CD14-positive monocyte (primary cell): ENCODE measurements around the gene NOTO. TPM values are rescaled to one million over a fixed set of nuclear protein-coding genes. Genes with fewer than 3 reads are reported as not detected.
A peak's percentile ranks its signal among the peaks of the same experiment; 100 is the strongest.

Source experiments
- DNase-seq, 3 donors: peaks; one replicate each; pipeline ENCODE4 v3.0.0-alpha.2; 2011 to 2022
- H2AFZ ChIP-seq: 2 replicates; pipeline ENCODE4 v1.6.0; 2012; ENCODE audit warnings: mild to moderate bottlenecking, low read depth, low read length, inconsistent platforms; ENCODE audit not compliant: insufficient read depth, poor library complexity, severe bottlenecking
- H3K27ac ChIP-seq, 2 donors: 1 replicate in 1 of 2; 2 replicates in 1 of 2; pipeline ENCODE4 v1.5.1; 2012 to 2013; ENCODE audit warnings: low read length in 2 of 2, control low read depth in 1 of 2, inconsistent platforms in 1 of 2, low read depth in 1 of 2, mild to moderate bottlenecking in 1 of 2
- H3K27me3 ChIP-seq, 2 donors: one replicate each; pipeline versions ENCODE4 v1.6.0 to v1.6.1; 2011 to 2013; ENCODE audit warnings: low read length in 2 of 2; ENCODE audit not compliant: control insufficient read depth in 2 of 2, insufficient read depth in 2 of 2
- H3K36me3 ChIP-seq, 2 donors: replicated peaks in 1 of 2; 1 replicate in 1 of 2; 2 replicates in 1 of 2; pipeline versions ENCODE4 v1.5.1 to v1.6.1; 2012 to 2013; ENCODE audit warnings: low read length in 2 of 2, control low read depth in 1 of 2, inconsistent platforms in 1 of 2, mild to moderate bottlenecking in 1 of 2; ENCODE audit not compliant: insufficient read depth in 2 of 2, control insufficient read depth in 1 of 2
- H3K4me1 ChIP-seq, 2 donors: 1 replicate in 1 of 2; 2 replicates in 1 of 2; pipeline versions ENCODE4 v1.5.1 to v1.6.1; 2012 to 2013; ENCODE audit warnings: low read length in 2 of 2, control low read depth in 1 of 2, inconsistent platforms in 1 of 2, mild to moderate bottlenecking in 1 of 2, moderate library complexity in 1 of 2; ENCODE audit not compliant: insufficient read depth in 2 of 2, control insufficient read depth in 1 of 2
- H3K4me2 ChIP-seq: replicated peaks from 2 replicates; pipeline ENCODE3; 2012; ENCODE audit warnings: low read length, moderate library complexity, mild to moderate bottlenecking; ENCODE audit not compliant: poor library complexity, severe bottlenecking; ENCODE audit errors: extremely low read depth
- H3K4me3 ChIP-seq, 3 experiments: fragments of 200-600 bp in 1 of 3; sonication (generic) in 1 of 3; replicated peaks in 1 of 3; 1 replicate in 2 of 3; 2 replicates in 1 of 3; pipeline ENCODE4 v1.5.1; 2011 to 2013; ENCODE audit warnings: low read length in 3 of 3, mild to moderate bottlenecking in 3 of 3, control low read depth in 2 of 3, low read depth in 2 of 3, inconsistent platforms in 1 of 3, moderate library complexity in 1 of 3
- H3K79me2 ChIP-seq: 2 replicates; pipeline ENCODE4 v1.6.0; 2012; ENCODE audit warnings: mild to moderate bottlenecking, control low read depth, inconsistent platforms, low read length, moderate library complexity; ENCODE audit not compliant: insufficient read depth
- H3K9ac ChIP-seq: 2 replicates; pipeline ENCODE4 v1.6.0; 2017; ENCODE audit warnings: low read length, mild to moderate bottlenecking; ENCODE audit not compliant: insufficient read depth, poor library complexity, severe bottlenecking
- H3K9me3 ChIP-seq, 2 donors: replicated peaks in 1 of 2; 1 replicate in 1 of 2; 2 replicates in 1 of 2; pipeline versions ENCODE4 v1.5.1 to v1.6.1; 2012 to 2013; ENCODE audit warnings: low read length in 2 of 2, control low read depth in 1 of 2; ENCODE audit not compliant: control insufficient read depth in 1 of 2, insufficient read depth in 1 of 2
- H4K20me1 ChIP-seq: 2 replicates; pipeline ENCODE4 v1.6.0; 2012; ENCODE audit warnings: mild to moderate bottlenecking, low read length, control low read depth, moderate library complexity; ENCODE audit not compliant: insufficient read depth
- H3K27ac Mint-ChIP-seq, 7 donors: one replicate each; pipeline ENCODE4 v1.8.0; 2020; ENCODE audit warnings: mild to moderate bottlenecking in 7 of 7, mixed read lengths in 7 of 7, moderate library complexity in 6 of 7, inconsistent platforms in 2 of 7
- H3K27me3 Mint-ChIP-seq, 3 donors: one replicate each; pipeline ENCODE4 v1.8.0; 2021 to 2022; ENCODE audit warnings: low read depth in 3 of 3, mild to moderate bottlenecking in 3 of 3, mixed read lengths in 3 of 3, moderate library complexity in 3 of 3, inconsistent platforms in 1 of 3
- H3K36me3 Mint-ChIP-seq, 2 donors: one replicate each; pipeline ENCODE4 v1.8.0; 2020; ENCODE audit warnings: mixed read lengths in 2 of 2, inconsistent platforms in 1 of 2, mild to moderate bottlenecking in 1 of 2
- H3K4me1 Mint-ChIP-seq: one replicate; pipeline ENCODE4 v1.8.0; 2020; ENCODE audit warnings: mild to moderate bottlenecking, mixed read lengths
- H3K4me3 Mint-ChIP-seq, 2 donors: one replicate each; pipeline ENCODE4 v1.8.0; 2020; ENCODE audit warnings: mild to moderate bottlenecking in 2 of 2, mixed read lengths in 2 of 2, moderate library complexity in 1 of 2
- H3K9me3 Mint-ChIP-seq, 7 donors: one replicate each; pipeline ENCODE4 v1.8.0; 2020 to 2022; ENCODE audit warnings: mixed read lengths in 7 of 7, mild to moderate bottlenecking in 6 of 7, moderate library complexity in 6 of 7, inconsistent platforms in 2 of 7
- WGBS: methylation state at CpG from one replicate; pipeline ENCODE4 v1.1.5; 2013; ENCODE audit warnings: missing lambda C conversion rate; ENCODE audit not compliant: insufficient coverage; 5-methylcytosine and 5-hydroxymethylcytosine counted together
- intact Hi-C, 2 donors: fragments of 100-400 bp; cut with micrococcal nuclease; formaldehyde crosslinking; loops; one replicate each; pipeline versions ENCODE4 v1.15.0 to v1.15.1; 2023
- polyA plus RNA-seq, 3 donors: library from polyadenylated mRNA; depleted of rRNA in 1 of 3; unstranded in 2 of 3; stranded (reverse) in 1 of 3; fragments of 300-500 nt in 2 of 3; fragments of >200 nt in 1 of 3; fragmentation: Illumina TruSeq in 2 of 3; gene quantifications; 1 replicate in 2 of 3; 2 replicates in 1 of 3; pipeline ENCODE4 v1.2.3, GENCODE V29; 2012 to 2021
- TF ChIP-seq, protein P1 (sequence below): fragments of 200-600 bp; IDR thresholded peaks from one replicate; pipeline ENCODE4 v1.8.0; 2022; ENCODE audit warnings: antibody characterized with exemption, mild to moderate bottlenecking

NOTO gene
- polyA plus RNA-seq, 3 donors: not detected

DNA sequence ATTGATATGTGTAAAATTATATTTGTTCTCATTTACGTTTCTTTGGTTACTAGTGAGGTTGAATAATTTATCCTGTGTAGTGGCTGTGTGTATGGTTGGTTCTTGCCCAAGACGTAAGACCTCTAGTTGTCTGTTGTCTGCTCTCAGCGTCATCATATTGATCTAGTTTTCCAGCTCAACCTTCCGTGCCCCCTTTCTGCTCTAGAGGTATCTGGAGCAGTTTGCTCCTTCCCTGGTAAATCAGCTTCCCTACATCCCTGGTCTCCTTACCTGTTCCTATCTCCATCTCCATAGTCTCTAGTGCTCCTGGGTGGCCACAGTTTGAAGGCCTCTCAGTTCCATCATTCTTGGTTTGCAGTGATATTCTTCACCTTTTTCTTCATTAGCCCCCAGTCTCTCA is 12.9 kb downstream of the NOTO start:
- H3K4me2 ChIP-seq: no peak overlapping the region
- H3K4me3 Mint-ChIP-seq: no peak overlapping the region
- peaks cover 12% of the 10 kb centered on the region for H3K79me2 ChIP-seq
- H3K4me1 Mint-ChIP-seq: peaks cover 22% of the 10 kb centered on the region
- peaks cover 0 to 2% (median 0%) of the 10 kb centered on the region in 3 donors for H3K27me3 Mint-ChIP-seq
- H3K27me3 ChIP-seq: no peaks in the 10 kb centered on the region
- H2AFZ ChIP-seq: peak overlapping the region; percentile 99
- H4K20me1 ChIP-seq: no peaks in the 10 kb centered on the region
- no peaks in the 10 kb centered on the region for H3K9me3 Mint-ChIP-seq
- DNase-seq: no peak
- H3K9ac ChIP-seq: no peak overlapping the region
- H3K4me1 ChIP-seq: peaks cover 12 to 24% of the 10 kb centered on the region in 2 donors
- WGBS: 92% methylated on average over 3 of the region's 4 CpGs
- no peak overlapping the region for H3K27ac ChIP-seq
- no peak overlapping the region for H3K4me3 ChIP-seq
- intact Hi-C loops: loop anchor here in 1 of 2 donors (2.0 kb wide), 1 partner anchor 144 kb away; the partner anchor contains the start of gene SFXN5
- H3K27ac Mint-ChIP-seq: no peak overlapping the region
- H3K9me3 ChIP-seq: no peaks in the 10 kb centered on the region
- H3K36me3 ChIP-seq: no peaks in the 10 kb centered on the region
- TF ChIP-seq, protein P1, sequence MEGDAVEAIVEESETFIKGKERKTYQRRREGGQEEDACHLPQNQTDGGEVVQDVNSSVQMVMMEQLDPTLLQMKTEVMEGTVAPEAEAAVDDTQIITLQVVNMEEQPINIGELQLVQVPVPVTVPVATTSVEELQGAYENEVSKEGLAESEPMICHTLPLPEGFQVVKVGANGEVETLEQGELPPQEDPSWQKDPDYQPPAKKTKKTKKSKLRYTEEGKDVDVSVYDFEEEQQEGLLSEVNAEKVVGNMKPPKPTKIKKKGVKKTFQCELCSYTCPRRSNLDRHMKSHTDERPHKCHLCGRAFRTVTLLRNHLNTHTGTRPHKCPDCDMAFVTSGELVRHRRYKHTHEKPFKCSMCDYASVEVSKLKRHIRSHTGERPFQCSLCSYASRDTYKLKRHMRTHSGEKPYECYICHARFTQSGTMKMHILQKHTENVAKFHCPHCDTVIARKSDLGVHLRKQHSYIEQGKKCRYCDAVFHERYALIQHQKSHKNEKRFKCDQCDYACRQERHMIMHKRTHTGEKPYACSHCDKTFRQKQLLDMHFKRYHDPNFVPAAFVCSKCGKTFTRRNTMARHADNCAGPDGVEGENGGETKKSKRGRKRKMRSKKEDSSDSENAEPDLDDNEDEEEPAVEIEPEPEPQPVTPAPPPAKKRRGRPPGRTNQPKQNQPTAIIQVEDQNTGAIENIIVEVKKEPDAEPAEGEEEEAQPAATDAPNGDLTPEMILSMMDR: no peak
- H3K36me3 Mint-ChIP-seq: peaks cover 6 to 10% of the 10 kb centered on the region in 2 donors

GRCh38 chr2:73217160-73217559 is 14.8 kb downstream of the NOTO start:
- H3K4me1 ChIP-seq: peaks cover 12 to 24% of the 10 kb centered on the region in 2 donors
- no peaks in the 10 kb centered on the region for H4K20me1 ChIP-seq
- peaks cover 11 to 16% of the 10 kb centered on the region in 2 donors for H3K36me3 Mint-ChIP-seq
- no peaks in the 10 kb centered on the region for H3K27me3 ChIP-seq
- peaks cover 22% of the 10 kb centered on the region for H3K4me1 Mint-ChIP-seq
- DNase-seq: no peak
- no peaks in the 10 kb centered on the region for H3K9me3 Mint-ChIP-seq
- intact Hi-C loops: no loop called here
- no peak overlapping the region for H3K27ac Mint-ChIP-seq
- TF ChIP-seq, protein P1: no peak
- H3K4me3 ChIP-seq: no peak overlapping the region
- WGBS: 100% methylated on average over 1 of the region's 5 CpGs
- H3K36me3 ChIP-seq: peaks cover 0 to 7% of the 10 kb centered on the region in 2 donors
- peaks cover 12% of the 10 kb centered on the region for H3K79me2 ChIP-seq
- peak overlapping the region in 1 of 2 donors; percentile 27 for H3K4me3 Mint-ChIP-seq
- no peak overlapping the region for H3K4me2 ChIP-seq
- H2AFZ ChIP-seq: no peak overlapping the region
- no peak overlapping the region for H3K9ac ChIP-seq
- H3K27ac ChIP-seq: no peak overlapping the region
- H3K9me3 ChIP-seq: no peaks in the 10 kb centered on the region
- peaks cover 0 to 1% (median 0%) of the 10 kb centered on the region in 3 donors for H3K27me3 Mint-ChIP-seq
